Measurements from ENCODE around the gene HOXA10.

The HOXA10 gene

GRCh38 chr7:27144781-27145164 is 29.3 kb downstream of the HOXA10 start:
- TF ChIP-seq, protein P1, sequence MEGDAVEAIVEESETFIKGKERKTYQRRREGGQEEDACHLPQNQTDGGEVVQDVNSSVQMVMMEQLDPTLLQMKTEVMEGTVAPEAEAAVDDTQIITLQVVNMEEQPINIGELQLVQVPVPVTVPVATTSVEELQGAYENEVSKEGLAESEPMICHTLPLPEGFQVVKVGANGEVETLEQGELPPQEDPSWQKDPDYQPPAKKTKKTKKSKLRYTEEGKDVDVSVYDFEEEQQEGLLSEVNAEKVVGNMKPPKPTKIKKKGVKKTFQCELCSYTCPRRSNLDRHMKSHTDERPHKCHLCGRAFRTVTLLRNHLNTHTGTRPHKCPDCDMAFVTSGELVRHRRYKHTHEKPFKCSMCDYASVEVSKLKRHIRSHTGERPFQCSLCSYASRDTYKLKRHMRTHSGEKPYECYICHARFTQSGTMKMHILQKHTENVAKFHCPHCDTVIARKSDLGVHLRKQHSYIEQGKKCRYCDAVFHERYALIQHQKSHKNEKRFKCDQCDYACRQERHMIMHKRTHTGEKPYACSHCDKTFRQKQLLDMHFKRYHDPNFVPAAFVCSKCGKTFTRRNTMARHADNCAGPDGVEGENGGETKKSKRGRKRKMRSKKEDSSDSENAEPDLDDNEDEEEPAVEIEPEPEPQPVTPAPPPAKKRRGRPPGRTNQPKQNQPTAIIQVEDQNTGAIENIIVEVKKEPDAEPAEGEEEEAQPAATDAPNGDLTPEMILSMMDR (IDR thresholded peaks at IDR 0.05; ENCODE audit: insufficient read depth, low read length), result no peak
- no peak for DNase-seq (ENCODE audit: low read depth in 1 of 2, low spot score in 1 of 2)
- Histone ChIP-seq H3K27ac (replicated peaks) (no peak overlapping the region), H3K27me3 (ENCODE audit: insufficient read depth, poor library complexity, severe bottlenecking) (peaks cover 16% of the 10 kb centered on the region), H3K4me3 (replicated peaks; ENCODE audit: insufficient read depth, low read length) (no peak overlapping the region)

DNA sequence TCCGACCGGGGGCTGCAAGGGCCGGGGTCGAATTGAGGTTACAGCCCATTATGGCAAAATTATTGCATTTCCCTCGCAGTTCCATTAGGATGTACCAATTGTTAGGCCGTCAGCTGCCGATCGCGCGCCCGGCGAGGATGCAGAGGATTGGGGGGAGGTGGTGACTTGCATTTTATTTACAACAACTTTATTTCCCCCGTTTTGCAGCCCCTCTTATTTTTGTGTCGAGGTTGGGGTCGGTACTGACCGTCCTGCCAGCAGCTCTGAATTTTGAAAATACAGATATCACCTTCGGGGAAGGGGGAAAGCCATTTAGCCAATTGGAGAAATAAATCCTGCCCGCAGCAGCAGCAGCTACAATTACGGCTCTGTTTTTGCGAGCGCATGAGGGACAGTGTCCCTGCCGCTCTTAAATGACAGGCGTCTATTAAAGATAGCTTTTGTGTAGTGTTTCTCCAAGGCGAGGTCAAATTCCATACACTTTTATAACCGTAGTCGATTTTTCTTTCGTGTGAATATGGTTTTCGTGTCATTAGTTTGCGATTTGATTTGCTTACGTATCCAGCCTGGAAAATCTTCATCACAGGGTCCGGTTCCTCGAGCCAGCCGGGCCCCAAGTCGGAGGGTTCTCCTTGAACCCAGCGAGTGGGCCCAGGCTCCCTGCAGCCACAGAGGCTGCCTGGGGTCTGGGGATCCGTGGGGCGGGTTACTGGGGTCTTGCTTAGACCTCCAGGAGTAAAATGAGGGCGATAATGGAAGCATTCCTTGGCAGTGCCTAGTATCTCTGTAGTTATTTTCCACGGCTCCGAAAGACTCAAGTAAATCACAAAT is 30.0 kb downstream of the HOXA10 start:
- DNase-seq (ENCODE audit: low read depth in 1 of 2, low spot score in 1 of 2), result no peak
- Histone ChIP-seq H3K27ac (replicated peaks) (no peak overlapping the region), H3K27me3 (ENCODE audit: insufficient read depth, poor library complexity, severe bottlenecking) (peaks cover 16% of the 10 kb centered on the region), H3K4me3 (replicated peaks; ENCODE audit: insufficient read depth, low read length) (no peak overlapping the region; the same call in 1 of the 2 replicates)
- no peak for TF ChIP-seq GABPA (IDR thresholded peaks at IDR 0.05; ENCODE audit: low read depth)

GRCh38 chr7:27143023-27143949 is 30.8 kb downstream of the HOXA10 start, which contains the start of gene HOXA5:
Gene HOXA5 (minus strand): TSS chr7:27143681. CDS start chr7:27143607, 74 bp downstream.
- Histone ChIP-seq H3K4me3 (replicated peaks; ENCODE audit: insufficient read depth, low read length) (peak within 1 kb of the TSS; percentile 67), H3K27ac (replicated peaks) (no peak within 1 kb of the TSS), H3K27me3 (ENCODE audit: insufficient read depth, poor library complexity, severe bottlenecking) (peaks cover 12% of the 10 kb centered on the region)
- DNase-seq (ENCODE audit: low read depth in 1 of 2, low spot score in 1 of 2), result peak; percentile 81 to 93
- TF ChIP-seq POLR2AphosphoS5 (IDR thresholded peaks at IDR 0.05; ENCODE audit: low read depth), result no peak
- TF ChIP-seq, protein P1 (IDR thresholded peaks at IDR 0.05; ENCODE audit: insufficient read depth, low read length), result peak; percentile 17
- no peak for TF ChIP-seq SPI1 (IDR thresholded peaks at IDR 0.05; ENCODE audit: borderline replicate concordance, low read depth)
- TF ChIP-seq GABPA (IDR thresholded peaks at IDR 0.05; ENCODE audit: low read depth), result no peak
- TF ChIP-seq, protein P2, sequence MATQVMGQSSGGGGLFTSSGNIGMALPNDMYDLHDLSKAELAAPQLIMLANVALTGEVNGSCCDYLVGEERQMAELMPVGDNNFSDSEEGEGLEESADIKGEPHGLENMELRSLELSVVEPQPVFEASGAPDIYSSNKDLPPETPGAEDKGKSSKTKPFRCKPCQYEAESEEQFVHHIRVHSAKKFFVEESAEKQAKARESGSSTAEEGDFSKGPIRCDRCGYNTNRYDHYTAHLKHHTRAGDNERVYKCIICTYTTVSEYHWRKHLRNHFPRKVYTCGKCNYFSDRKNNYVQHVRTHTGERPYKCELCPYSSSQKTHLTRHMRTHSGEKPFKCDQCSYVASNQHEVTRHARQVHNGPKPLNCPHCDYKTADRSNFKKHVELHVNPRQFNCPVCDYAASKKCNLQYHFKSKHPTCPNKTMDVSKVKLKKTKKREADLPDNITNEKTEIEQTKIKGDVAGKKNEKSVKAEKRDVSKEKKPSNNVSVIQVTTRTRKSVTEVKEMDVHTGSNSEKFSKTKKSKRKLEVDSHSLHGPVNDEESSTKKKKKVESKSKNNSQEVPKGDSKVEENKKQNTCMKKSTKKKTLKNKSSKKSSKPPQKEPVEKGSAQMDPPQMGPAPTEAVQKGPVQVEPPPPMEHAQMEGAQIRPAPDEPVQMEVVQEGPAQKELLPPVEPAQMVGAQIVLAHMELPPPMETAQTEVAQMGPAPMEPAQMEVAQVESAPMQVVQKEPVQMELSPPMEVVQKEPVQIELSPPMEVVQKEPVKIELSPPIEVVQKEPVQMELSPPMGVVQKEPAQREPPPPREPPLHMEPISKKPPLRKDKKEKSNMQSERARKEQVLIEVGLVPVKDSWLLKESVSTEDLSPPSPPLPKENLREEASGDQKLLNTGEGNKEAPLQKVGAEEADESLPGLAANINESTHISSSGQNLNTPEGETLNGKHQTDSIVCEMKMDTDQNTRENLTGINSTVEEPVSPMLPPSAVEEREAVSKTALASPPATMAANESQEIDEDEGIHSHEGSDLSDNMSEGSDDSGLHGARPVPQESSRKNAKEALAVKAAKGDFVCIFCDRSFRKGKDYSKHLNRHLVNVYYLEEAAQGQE (IDR thresholded peaks at IDR 0.05; ENCODE audit: insufficient replicate concordance, low read depth), result no peak

DNA sequence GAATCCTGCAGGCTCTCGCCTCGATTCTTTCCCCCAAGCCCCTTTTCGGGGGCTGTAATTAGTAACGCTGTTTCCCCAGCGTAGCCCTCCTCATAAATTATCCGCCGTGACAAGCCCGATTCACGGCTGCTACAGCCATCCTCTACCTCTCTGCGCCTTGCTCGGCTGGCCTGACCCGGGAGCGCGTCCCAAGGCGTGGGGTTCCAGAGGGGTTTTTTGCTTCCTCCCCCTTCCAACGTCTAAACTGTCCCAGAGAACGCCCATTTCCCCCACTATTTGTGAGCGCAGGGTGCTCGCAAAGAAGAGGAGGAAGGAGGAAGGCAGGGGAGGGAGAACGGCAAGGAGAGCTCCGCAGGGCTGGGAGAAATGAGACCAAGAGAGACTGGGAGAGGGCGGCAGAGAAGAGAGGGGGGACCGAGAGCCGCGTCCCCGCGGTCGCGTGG is 31.5 kb downstream of the HOXA10 start:
- TF ChIP-seq GABPA (IDR thresholded peaks at IDR 0.05; ENCODE audit: low read depth), result no peak
- TF ChIP-seq POLR2AphosphoS5 (IDR thresholded peaks at IDR 0.05; ENCODE audit: low read depth), result no peak
- no peak for TF ChIP-seq SPI1 (IDR thresholded peaks at IDR 0.05; ENCODE audit: borderline replicate concordance, low read depth)
- TF ChIP-seq, protein P2 (IDR thresholded peaks at IDR 0.05; ENCODE audit: insufficient replicate concordance, low read depth), result no peak
- TF ChIP-seq, protein P1 (IDR thresholded peaks at IDR 0.05; ENCODE audit: insufficient read depth, low read length), result no peak
- H3K4me3 ChIP-seq (replicated peaks; ENCODE audit: insufficient read depth, low read length), result peak overlapping the region; percentile 67
- H3K27me3 ChIP-seq (ENCODE audit: insufficient read depth, poor library complexity, severe bottlenecking), result peaks cover 10% of the 10 kb centered on the region
- no peak overlapping the region for H3K27ac ChIP-seq (replicated peaks)
- no peak for DNase-seq (ENCODE audit: low read depth in 1 of 2, low spot score in 1 of 2)
